Erythroblast (primary cell): ENCODE results near the gene ARHGAP45.

Experiments
- DNase-seq, 2 experiments: peaks; one replicate each; lab custom pipeline; 2025; lab: John Stamatoyannopoulos, UW
- GATA1 ChIP-seq: IDR thresholded peaks from 2 replicates; pipeline ENCODE4 v1.6.1; 2011; ENCODE audit warnings: low read depth, mild to moderate bottlenecking, control low read depth, low read length, moderate library complexity
- POLR2A ChIP-seq: IDR thresholded peaks from 2 replicates; pipeline ENCODE4 v1.6.1; 2011; ENCODE audit warnings: mild to moderate bottlenecking, low read length

The ARHGAP45 gene

DNA sequence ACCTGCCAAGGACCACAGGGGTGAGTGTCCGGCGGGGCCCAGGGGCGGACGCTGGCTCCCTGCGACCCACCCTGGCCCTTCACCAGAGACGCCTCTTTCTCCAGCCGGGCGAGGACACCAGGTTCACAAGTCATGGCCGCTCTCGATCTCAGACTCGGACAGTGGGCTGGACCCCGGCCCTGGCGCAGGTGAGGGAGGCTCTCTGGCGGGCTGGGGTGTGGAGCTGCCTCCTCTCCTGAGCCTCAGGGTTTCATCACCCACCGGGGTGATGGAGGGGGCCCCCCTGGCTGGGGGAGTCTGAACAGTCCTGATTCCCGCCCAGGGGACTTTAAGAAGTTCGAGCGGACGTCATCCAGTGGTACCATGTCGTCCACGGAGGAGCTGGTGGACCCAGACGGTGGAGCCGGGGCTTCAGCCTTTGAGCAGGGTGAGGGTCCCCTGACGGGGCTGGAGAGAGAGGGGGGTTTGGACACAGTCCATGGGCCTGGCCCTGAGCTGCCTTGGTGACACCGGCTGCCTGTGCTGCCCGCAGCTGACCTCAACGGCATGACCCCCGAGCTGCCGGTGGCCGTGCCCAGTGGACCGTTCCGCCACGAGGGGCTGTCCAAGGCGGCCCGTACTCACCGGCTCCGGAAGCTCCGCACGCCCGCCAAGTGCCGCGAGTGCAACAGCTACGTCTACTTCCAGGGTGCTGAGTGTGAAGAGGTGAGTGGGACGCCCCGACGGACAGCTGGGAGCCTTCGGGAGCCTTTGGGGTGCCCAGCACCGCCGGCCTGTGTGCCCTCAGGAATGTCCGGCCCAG is 13.6 kb downstream of the ARHGAP45 start:
- TF ChIP-seq POLR2A = no peak
- TF ChIP-seq GATA1 = no peak
- no peak for DNase-seq

DNA sequence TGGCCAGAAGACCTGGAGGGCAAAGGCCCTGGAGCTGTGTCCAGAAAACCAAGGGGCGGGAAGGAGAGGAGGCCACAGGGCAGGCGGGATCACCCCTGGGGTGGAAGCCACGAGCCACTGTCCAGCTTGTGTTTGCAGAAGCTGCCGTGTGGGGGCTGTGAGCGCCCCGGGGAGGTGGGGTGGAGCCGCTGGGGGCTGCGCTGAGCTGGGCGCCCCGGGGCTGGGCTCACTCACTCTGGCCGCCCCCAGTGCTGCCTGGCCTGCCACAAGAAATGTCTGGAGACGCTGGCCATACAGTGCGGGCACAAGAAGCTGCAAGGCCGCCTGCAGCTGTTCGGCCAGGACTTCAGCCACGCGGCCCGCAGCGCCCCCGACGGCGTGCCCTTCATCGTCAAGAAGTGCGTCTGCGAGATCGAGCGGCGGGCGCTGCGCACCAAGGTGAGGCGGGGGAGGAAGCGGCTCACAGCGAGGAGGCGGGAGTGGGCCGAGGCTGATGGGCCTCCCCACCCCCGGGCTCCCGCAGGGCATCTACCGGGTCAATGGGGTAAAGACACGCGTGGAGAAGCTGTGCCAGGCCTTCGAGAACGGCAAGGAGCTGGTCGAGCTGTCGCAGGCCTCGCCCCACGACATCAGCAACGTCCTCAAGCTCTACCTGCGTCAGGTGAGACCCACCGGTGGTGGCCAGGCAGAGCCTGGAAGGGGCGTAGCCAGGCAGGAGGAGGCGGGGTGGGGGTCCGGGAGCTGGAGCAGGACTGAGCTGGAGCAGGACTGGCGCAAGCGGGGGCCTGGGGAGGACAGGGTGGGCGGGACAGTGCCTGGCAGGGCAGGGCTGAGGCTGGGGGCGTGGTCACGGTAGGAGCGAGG is 14.6 kb downstream of the ARHGAP45 start:
- TF ChIP-seq GATA1 = no peak
- no peak for TF ChIP-seq POLR2A
- no peak for DNase-seq

DNA sequence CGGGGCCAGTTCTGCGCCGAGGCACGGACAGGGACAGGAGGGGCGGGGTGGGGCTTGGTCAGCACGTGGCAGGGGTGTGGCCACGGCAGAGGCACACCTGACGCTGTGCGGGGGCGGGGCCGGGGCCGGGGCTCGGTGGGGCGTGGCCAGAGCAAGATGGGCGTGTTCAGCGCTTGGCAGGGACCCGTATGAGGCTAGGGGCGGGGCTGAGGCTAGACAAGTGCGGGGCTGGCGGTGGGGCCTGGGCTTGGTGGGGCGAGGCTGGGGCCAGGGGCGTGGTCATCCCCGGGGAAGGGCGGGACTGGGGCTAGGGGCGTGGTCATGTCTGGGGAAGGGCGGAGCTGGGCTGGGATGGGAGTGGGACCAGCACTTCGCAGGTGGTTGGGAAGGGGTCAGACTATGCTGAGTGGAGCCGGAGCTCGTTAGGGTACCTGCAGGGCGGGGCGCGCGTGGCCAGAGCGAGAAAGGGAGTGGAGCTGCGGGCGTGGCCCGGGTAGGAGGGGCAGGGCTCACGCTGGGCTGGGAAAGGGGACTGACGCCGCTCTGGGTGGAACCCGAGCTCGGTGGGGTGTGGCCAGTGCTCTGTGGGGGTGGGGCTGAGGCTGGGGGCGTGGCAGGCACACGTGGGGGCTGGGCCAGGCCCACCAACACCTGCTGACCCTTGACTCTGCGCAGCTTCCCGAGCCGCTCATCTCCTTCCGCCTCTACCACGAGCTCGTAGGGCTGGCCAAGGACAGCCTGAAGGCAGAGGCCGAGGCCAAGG is 15.4 kb downstream of the ARHGAP45 start:
- TF ChIP-seq GATA1 = no peak
- DNase-seq = peak; percentile 67 to 79

GRCh38 chr19:1082928-1083816 is 16.2 kb downstream of the ARHGAP45 start:
- no peak for TF ChIP-seq POLR2A
- no peak for TF ChIP-seq GATA1
- no peak for DNase-seq

GRCh38 chr19:1084024-1084868 is 17.3 kb downstream of the ARHGAP45 start:
- TF ChIP-seq POLR2A = no peak
- TF ChIP-seq GATA1 = no peak
- DNase-seq = no peak

- no peak for DNase-seq
- TF ChIP-seq GATA1 (no peak), POLR2A (peak; percentile 28)
Measured at GRCh38 chr19:1085053-1085658, 18.2 kb downstream of the ARHGAP45 start.

DNA sequence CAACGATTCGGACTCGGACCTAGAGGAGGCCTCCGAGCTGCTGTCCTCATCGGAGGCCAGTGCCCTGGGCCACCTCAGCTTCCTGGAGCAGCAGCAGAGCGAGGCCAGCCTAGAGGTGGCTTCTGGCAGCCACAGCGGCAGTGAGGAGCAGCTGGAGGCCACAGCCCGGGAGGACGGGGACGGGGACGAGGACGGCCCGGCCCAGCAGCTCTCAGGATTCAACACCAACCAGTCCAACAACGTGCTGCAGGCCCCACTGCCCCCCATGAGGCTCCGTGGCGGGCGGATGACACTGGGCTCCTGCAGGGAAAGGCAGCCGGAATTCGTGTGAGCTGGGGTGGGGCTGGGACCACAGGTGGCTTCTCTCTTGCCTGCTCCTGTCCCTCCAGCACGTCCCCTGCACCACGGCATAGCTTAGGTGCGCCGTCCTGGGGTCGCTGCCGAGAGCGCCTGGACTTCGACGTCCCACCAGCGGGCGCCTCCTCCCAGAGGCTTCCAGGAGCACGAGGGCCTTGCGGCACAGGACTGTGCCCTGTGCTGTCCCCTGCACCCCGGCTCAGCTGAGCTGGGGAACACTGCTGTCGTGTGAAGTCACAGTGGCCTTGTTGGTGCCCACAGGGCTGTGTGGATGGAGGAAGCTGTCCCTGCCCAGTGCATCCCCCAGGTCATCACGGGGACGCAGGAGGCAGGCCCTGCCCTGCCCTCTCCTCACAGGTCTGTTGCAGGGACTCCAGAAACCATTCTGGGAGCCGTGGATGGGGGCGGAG is 18.9 kb downstream of the ARHGAP45 start:
- no peak for DNase-seq
- no peak for TF ChIP-seq GATA1
- TF ChIP-seq POLR2A = peak; percentile 7

GRCh38 chr19:1086613-1087012 is 19.6 kb downstream of the ARHGAP45 start:
- TF ChIP-seq GATA1 (no peak), POLR2A (no peak)
- DNase-seq = no peak

DNA sequence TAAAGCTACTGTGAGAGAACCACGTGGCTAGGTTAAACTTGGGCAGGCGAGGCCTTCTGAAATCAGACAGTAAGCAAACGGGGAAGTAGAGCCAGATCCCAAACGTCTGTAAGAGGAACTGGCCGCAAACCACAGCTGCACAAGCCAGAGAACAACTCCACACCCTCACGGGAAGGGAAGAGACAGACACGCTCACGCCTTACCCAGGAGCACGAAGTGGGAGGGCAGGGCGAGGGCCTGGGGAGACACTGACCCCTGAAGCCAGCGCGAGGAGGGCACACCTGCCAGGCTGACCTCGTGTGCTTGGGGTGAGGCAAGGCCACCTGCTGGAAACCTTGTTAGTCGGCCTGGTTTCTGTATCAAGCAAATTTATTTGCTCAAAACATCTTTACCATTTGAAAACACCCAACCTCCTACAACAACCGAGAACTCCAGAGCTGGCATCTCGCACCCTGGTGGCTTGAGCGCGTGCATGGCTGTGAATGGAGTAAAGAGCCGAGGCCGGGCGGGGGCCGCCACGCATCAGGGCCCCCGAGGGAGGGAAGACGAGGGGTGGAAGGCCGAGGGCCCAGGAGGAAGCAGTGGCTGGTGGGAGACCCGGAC is 20.9 kb downstream of the ARHGAP45 start:
- no peak for TF ChIP-seq GATA1
- TF ChIP-seq POLR2A = no peak

DNA sequence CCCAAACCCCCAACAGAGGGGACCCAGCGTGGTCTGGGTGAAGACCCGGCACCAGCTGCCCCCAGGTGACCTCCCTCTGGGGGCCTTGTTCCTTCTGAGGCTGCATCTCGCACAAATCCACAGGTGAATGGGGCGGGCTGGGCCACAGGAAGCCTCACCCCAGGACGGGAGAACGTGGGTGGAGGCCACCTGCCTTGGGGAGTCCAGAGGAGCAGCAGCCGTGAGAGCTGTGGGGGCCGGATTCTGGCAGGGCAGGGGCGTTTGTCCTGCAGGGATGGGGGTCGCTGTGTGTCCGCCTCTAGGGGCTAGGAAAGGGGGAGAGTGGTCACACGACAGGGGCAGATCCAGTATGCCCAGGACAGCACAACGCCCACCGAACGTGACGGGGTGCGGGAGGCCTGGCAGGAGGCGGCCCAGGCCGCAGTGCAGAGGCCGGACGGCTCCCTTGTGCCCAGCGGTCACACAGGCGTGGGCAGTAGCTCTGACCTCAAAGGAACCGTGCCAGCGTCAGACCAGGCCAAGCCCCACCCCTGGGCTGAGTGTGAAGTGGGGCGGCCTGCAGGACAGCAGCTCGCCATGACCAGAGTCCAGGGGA is 21.5 kb downstream of the ARHGAP45 start:
- TF ChIP-seq POLR2A (peak; percentile 13), GATA1 (no peak)
- DNase-seq = no peak

More for the DNA sequence above, 20.9 kb downstream of the ARHGAP45 start:
- DNase-seq = no peak
